Kidney (tissue), 14 donors: ENCODE measurements around the gene EFCAB6. TPM values are rescaled to one million over a fixed set of nuclear protein-coding genes. Genes with fewer than 3 reads are reported as not detected.

Experiments
- DNase-seq, 5 donors: peaks; one replicate each; pipeline ENCODE4 v3.0.0-alpha.2; 2013 to 2020
- FAIRE-seq: peaks from 2 replicates; lab custom pipeline; 2012; peaks lifted over from hg19 to GRCh38; lab: Jason Lieb, UNC
- H3K27ac ChIP-seq, 2 donors: one replicate each; pipeline ENCODE4 v1.7.0; 2013; ENCODE audit warnings: low read depth in 2 of 2, low read length in 2 of 2, inconsistent platforms in 1 of 2
- H3K27me3 ChIP-seq: one replicate; pipeline ENCODE4 v1.7.1; 2013; ENCODE audit warnings: low read length, inconsistent platforms; ENCODE audit not compliant: control insufficient read depth, insufficient read depth
- H3K36me3 ChIP-seq, 3 donors: one replicate each; pipeline versions ENCODE4 v1.7.0 to v1.7.1; 2013; ENCODE audit warnings: low read length in 3 of 3, control low read depth in 1 of 3, inconsistent platforms in 1 of 3; ENCODE audit not compliant: insufficient read depth in 3 of 3, control insufficient read depth in 2 of 3
- H3K4me1 ChIP-seq, 3 donors: one replicate each; pipeline versions ENCODE4 v1.7.0 to v1.7.1; 2013; ENCODE audit warnings: low read length in 3 of 3, inconsistent platforms in 1 of 3, low read depth in 1 of 3; ENCODE audit not compliant: control insufficient read depth in 2 of 3, insufficient read depth in 2 of 3
- H3K4me3 ChIP-seq, 3 donors: one replicate each; pipeline versions ENCODE4 v1.7.0 to v1.8.1; 2013; ENCODE audit warnings: low read length in 3 of 3, control low read depth in 1 of 3, inconsistent platforms in 1 of 3
- H3K9ac ChIP-seq, 3 donors: one replicate each; pipeline versions ENCODE4 v1.7.0 to v1.7.1; 2013; ENCODE audit warnings: low read length in 3 of 3, control low read depth in 1 of 3, inconsistent platforms in 1 of 3
- H3K9me3 ChIP-seq, 3 donors: one replicate each; pipeline versions ENCODE4 v1.7.0 to v1.7.1; 2013; ENCODE audit warnings: low read length in 3 of 3, control low read depth in 1 of 3, inconsistent platforms in 1 of 3; ENCODE audit not compliant: control insufficient read depth in 2 of 3, insufficient read depth in 1 of 3
- CTCF ChIP-seq: IDR thresholded peaks from 3 replicates; pipeline ENCODE4 v1.5.1; 2012; ENCODE audit warnings: mild to moderate bottlenecking, moderate library complexity, borderline replicate concordance; ENCODE audit not compliant: insufficient read depth; ENCODE audit errors: extremely low read depth
- intact Hi-C: fragments of 100-400 bp; cut with DNase I; formaldehyde crosslinking; loops from one replicate; pipeline ENCODE4 v1.11.1; 2022
- polyA plus RNA-seq: library from polyadenylated mRNA; stranded (reverse); fragments of 350-450 nt; fragmentation: Illumina TruSeq; extraction: RNeasy Lipid Tissue Mini Kit (QIAGEN cat#74804); gene quantifications from one replicate; pipeline ENCODE4 v1.2.3, GENCODE V29; 2014; ENCODE audit warnings: low read depth, low replicate concordance; ENCODE audit not compliant: insufficient read depth
- total RNA-seq: library from RNA; stranded (reverse); fragmentation: NEBNext Ultra II Directional; extraction: Animal tissue kit (Norgen Biotek cat#: 25700); gene quantifications from one replicate; pipeline ENCODE4 v1.2.1, GENCODE V29; 2021
- donor health status: control.
- donor health status: control.
- donor health status: control.
- donor health status: control.
- donor health status: control.
- donor health status: DM: yes; HTN: yes; CAD: no.
- donor health status: Normal renal cell carcinoma (clear cell type).

Gene EFCAB6
- total and polyA plus RNA-seq, 2 donors from 2014 or later: 1.5 to 11.8 TPM

GRCh38 chr22:43481568-43482317 lies 330.4 kb downstream of the EFCAB6 start:
- Histone ChIP-seq H3K4me3 (no peak overlapping the region), H3K27ac (no peak overlapping the region), H3K27me3 (peaks cover 6% of the 10 kb centered on the region), H3K4me1 (no peaks in the 10 kb centered on the region), H3K36me3 (no peaks in the 10 kb centered on the region), H3K9me3 (peaks cover 0 to 2% (median 0%) of the 10 kb centered on the region in 3 donors), H3K9ac (no peak overlapping the region)
- DNase-seq (peak in 1 of 5 donors; percentile 63), FAIRE-seq (no peak)
- intact Hi-C loops: no loop called here
- TF ChIP-seq CTCF: no peak

GRCh38 chr22:43479962-43480361 lies 332.1 kb downstream of the EFCAB6 start:
- H3K36me3 ChIP-seq: no peaks in the 10 kb centered on the region
- no peak overlapping the region for H3K4me3 ChIP-seq
- FAIRE-seq (no peak), DNase-seq (no peak)
- H3K27me3 ChIP-seq: peaks cover 2% of the 10 kb centered on the region
- H3K9ac ChIP-seq: no peak overlapping the region
- no peak overlapping the region for H3K27ac ChIP-seq
- TF ChIP-seq CTCF: no peak
- peaks cover 0 to 5% (median 0%) of the 10 kb centered on the region in 3 donors for H3K9me3 ChIP-seq
- no peaks in the 10 kb centered on the region for H3K4me1 ChIP-seq
- intact Hi-C loops: no loop called here

- FAIRE-seq: no peak
- intact Hi-C loops: no loop called here
- Histone ChIP-seq H3K4me1 (no peaks in the 10 kb centered on the region), H3K4me3 (no peak overlapping the region), H3K36me3 (no peaks in the 10 kb centered on the region), H3K27me3 (no peaks in the 10 kb centered on the region), H3K9ac (no peak overlapping the region), H3K9me3 (peaks cover 0 to 3% (median 0%) of the 10 kb centered on the region in 3 donors), H3K27ac (no peak overlapping the region)
- peak in 1 of 5 donors; percentile 48 for DNase-seq
- no peak for TF ChIP-seq CTCF
These were observed 332.7 kb downstream of the EFCAB6 start for GRCh38 chr22:43479301-43479950.

Other genes with a start within 250 kb of the EFCAB6 start
- gene SULT4A1, start 50.2 kb upstream of the EFCAB6 start, total RNA-seq: 0.57 TPM
- 0.52 TPM for gene SULT4A1, start 50.2 kb upstream of the EFCAB6 start, polyA plus RNA-seq
- not detected for gene PNPLA5, start 79.7 kb upstream of the EFCAB6 start, total RNA-seq
- not detected for gene PNPLA5, start 79.7 kb upstream of the EFCAB6 start, polyA plus RNA-seq
- 0.54 TPM for gene PNPLA3, start 111.5 kb upstream of the EFCAB6 start, total RNA-seq
- 1.2 TPM for gene PNPLA3, start 111.5 kb upstream of the EFCAB6 start, polyA plus RNA-seq
- 34.9 TPM for gene SAMM50, start 143.1 kb upstream of the EFCAB6 start, total RNA-seq
- gene SAMM50, start 143.1 kb upstream of the EFCAB6 start, polyA plus RNA-seq: 57.0 TPM
- 32.9 TPM for gene PARVB, start 212.0 kb upstream of the EFCAB6 start, total RNA-seq
- 51.1 TPM for gene PARVB, start 212.0 kb upstream of the EFCAB6 start, polyA plus RNA-seq